Measurements from ENCODE around the gene BCL6.

BCL6 gene

GRCh38 chr3:187745201-187746058, at the start of gene BCL6:
Gene BCL6, minus strand, starts transcription at chr3:187745468. Its CDS starts 11,775 bp downstream, at chr3:187733693.
- DNase-seq (ENCODE audit: low read depth, low spot score): peak; percentile 97

DNA sequence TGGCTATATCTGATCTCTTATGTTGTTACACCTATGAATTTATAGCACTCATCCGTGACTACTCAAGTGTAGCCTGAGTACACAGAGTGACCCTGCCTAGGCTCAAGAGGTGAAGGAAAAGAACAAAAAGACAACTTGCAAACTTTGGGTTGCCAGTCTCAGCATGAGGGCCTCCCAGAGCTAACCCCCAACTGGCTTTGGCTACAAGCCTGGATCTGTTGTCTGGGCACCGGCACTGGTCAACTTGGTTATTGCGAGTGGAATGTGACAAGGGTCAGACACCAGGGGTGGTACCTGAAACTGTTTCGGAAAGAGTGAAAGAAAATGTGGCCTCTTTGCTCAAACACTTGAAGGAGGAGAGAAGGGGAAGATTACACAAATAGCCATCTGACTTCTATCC, 49.5 kb upstream of the BCL6 start:
- no peak for DNase-seq (ENCODE audit: low read depth, low spot score)

- no peak for DNase-seq (ENCODE audit: low read depth, low spot score)
Observed at GRCh38 chr3:187793618-187794017, 48.4 kb upstream of the BCL6 start.

GRCh38 chr3:187792521-187792920, 47.3 kb upstream of the BCL6 start:
- DNase-seq (ENCODE audit: low read depth, low spot score): no peak

DNA sequence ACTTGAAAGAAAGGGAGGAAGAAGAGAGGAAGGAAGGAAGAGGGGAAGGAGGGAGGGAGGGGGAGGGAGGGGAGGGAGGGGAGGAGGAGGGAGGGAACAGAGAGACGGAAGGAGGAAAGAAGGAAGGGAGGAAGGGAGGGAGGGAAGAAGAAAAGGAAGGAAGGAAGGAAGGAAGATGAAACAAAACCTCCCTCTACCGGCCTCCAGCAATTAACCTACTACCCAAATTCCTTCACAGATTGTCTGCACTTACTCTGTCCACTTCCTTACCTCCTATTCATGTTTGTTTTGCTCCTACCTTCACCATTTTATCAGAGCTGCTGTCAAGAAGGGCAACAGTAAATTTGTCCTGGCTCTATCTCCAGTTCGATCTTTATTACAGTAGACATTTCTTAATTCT, 44.6 kb upstream of the BCL6 start:
- DNase-seq (ENCODE audit: low read depth, low spot score): no peak

DNA sequence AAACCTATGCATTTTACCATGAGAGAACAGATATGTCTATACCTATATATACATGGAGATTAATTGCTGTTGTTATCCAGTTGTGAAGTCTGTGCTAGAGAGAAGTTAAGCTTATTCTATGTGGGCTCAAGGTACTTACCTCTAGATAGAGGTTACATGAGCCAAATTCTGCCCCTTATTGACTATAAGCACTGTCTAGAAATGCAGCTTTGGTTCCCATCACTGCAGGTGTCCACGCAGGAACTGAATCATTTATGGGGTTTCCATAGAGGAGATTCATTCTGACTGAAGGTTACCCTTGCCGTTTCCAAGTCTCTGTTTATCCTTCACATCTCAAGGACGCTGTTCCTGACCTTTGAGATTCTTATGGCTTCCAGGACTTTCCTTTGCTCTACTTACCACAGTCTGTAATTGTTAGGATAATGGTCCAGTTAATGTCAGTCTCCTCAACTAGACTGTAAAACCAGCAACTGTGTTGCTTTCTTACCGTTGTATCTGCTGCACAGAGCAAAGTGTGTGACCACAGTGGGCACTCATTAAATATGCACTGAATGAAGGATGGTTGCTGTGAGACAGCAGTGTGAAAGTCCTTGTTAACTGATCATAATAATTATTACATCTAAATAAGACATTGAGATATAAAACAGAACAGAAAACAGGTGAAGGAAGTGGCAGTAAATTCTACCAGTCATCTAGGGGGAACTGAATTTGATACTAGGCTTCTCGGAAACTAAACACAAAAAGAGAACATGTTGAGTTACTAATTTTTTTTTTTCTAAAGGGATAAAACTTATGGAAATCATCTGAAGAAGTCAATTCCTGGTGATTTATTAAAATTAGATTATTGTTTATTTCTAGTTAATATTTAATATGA, 44.0 kb upstream of the BCL6 start:
- DNase-seq (ENCODE audit: low read depth, low spot score): no peak

- DNase-seq (ENCODE audit: low read depth, low spot score): no peak
Observed at GRCh38 chr3:187783098-187783497, 37.8 kb upstream of the BCL6 start.

- no peak for DNase-seq (ENCODE audit: low read depth, low spot score)
Observed at GRCh38 chr3:187782006-187782405, 36.7 kb upstream of the BCL6 start.

DNA sequence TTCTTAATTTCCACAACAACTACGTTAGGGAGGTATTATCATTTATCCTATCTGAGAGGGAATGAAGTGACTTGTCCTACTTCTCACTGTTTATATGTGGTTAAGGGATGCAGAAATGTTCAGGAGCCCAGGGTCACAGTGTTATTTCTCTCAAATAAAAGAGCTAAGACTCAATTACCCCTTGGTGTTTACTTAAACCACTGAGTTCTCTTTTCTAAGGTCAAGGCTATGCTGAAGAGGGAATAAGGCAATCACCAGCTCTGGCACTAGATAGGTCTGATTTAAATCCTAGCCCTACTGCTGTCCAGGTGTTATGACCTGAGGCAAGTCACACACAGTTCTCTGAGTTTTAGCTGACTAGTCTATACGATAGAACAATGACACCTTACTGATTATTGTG, 35.7 kb upstream of the BCL6 start:
- DNase-seq (ENCODE audit: low read depth, low spot score): no peak

DNA sequence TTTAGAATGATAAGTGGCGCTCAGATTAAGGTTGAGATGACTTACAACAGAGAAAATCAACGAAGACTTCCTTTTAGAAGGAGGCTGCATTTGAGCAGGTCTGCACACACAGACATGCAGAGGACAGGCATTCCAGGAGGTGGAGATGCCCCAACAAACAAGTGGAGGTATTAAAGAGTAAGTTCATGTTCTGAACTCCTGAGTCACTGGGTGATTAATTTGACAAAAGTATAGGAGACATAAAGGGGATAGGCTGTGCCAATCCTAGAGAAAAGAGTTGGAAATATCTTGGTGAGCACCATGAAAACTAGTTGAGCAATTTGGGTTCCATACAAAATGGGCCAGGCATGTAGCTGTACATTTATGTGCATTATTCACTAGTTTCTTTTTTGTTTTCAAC, 33.5 kb upstream of the BCL6 start:
- DNase-seq (ENCODE audit: low read depth, low spot score): no peak

DNA sequence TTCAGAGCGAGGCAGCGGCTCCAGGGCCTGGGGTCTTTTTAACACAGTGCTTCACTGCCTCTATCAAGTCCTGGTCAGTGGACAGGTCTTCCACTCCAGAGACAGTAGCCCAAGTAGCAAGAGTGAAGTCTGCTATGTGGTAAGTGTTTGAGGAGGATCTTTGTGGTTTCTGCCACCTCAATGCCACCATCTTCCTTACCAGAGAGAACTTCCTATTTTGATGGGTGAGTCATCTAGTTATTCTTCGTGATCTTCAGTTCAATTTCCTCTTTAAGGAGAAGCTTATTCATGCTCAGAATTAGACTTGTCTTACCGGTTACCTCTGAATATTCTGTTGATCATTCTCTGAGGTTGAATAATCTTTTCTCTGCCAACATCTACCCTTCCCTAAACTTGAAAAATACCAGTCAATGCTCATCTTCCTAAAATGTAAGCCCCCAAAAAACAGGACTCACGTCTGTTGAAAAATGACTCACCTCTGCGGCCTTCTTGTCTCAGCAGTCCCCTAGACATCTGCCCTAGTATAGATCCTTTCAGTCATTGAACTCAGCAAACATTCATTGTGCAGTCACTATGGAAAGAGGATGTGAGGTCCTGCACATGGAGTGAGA, 32.2 kb upstream of the BCL6 start:
- no peak for DNase-seq (ENCODE audit: low read depth, low spot score)

DNA sequence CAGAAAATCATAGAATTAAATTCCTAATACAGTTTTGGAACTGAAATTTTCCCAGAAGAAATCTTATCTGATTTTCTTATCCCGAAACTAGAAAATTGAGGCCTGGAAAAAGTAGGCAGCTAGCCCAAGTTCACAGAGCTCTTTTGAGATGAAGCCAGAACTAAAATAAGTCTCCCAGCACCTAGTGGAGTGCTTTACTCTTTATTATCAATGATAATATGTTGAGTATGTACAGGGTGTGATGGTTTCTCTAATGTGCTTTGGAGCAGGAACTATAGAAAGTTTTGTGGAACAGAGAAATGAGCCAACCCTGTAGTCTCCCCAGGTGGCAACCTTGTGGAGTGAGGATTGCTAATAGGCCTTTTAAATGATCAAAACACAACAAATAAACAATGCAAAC, 30.3 kb upstream of the BCL6 start:
- DNase-seq (ENCODE audit: low read depth, low spot score): no peak

DNA sequence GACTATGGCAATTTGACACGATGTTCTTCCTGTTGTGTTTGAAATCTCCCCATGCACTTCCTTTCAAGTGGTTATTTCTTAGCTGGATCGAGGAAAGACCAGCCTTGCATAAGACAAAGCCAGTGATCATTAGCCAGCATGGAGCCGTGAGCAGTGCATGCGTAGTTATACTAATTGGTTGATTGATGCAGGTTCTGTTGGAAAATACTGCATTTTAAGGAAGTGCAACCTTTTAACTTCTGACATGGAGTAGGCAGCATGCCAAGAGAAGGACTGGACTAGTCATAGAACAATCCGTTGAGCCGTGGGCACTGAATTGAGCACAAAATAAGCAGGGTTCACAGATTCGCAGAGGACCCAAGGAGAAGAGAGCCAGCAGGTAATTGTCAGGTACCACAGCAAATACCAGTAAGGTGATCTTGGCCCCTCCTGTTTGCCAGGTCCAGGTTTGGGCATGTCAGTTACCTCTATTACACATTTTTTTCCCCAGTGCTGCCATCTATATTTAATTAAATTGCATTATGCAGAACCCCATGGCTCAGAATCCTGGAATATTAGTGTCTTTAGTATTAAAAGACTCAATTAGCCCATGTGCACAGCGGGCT, 29.0 kb upstream of the BCL6 start:
- DNase-seq (ENCODE audit: low read depth, low spot score): no peak

DNA sequence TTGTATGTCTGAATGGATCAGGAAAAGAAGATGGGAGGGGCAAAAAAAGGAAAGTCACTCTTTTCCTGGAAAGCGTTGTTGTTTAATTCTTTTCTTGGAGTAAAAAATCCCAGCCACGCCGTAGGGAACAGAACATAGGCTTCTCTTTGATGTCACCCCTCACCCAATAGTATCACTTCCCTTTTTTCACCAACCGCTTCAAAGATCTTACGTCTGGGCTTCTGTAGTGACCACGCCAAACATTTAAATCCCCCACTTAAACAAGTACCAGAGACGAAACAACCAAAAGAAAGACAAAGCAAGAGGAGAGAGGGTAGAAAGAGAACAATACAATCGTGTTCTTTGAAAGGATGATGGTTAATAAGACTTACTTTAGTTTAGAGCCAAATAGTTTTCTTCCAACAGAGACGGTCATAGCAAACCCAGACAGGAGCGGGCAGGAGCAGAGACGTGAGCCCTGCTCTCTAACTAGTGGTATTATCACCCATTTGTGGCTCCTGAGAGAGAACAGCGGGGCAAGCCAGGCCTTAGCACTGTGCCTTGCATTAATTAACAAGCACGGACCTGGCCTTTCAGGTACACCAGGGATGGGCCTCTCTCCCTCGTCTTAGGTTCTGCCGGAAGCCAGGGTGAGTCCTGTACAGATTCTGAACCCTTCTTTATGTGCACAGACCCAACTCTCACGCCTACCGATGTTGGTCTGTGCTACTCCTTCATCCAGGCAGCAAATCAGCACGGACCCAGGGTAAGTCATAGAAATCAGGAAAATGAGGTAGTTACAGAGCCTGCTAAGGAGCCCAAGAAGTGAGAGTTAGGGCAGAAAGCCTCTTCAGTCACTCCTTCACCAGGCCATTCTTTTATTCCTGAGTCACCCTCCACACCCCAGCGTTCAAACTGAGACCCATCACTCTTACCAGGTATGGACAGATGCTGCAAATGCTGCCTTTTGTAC, 28.2 kb upstream of the BCL6 start:
- DNase-seq (ENCODE audit: low read depth, low spot score): peak; percentile 13

DNA sequence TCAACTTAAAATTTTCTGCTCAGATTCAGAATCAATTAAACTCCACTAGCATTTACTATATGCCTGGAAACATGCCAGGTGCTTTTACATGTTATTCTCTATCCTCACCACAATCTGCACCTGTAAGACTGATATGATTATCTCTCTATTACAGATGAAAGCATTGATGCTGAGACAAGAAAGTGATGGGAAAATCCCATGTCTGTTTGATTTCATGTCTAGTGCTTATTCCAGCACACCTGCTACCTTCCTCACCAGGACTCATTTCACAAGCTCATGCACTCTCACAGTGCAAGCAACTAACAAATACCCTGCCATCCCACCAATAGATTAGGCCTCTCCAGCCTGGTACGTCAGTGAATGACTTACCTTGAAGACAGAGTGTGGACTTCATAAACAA, 25.0 kb upstream of the BCL6 start:
- DNase-seq (ENCODE audit: low read depth, low spot score): no peak

DNA sequence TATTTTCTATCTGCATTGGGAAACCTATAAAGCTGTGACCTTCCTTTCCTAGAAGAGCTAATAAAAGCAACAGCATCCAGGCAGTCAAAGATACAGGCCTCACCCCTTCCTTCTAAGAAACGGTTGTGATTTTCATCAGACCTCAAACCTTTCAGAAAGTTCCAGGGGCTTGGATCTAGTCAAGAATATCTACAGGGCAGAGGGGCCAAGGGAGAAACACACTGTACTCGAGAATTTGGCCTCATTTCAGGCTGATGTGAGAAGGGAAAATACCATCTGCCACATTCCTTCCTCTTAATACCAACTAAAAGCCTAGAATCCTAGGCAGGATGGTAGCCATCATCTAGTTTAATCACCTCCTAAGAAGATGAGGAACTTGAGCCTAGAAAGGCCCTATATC, 24.5 kb upstream of the BCL6 start:
- DNase-seq (ENCODE audit: low read depth, low spot score): no peak

GRCh38 chr3:187767266-187768012, 22.2 kb upstream of the BCL6 start:
- DNase-seq (ENCODE audit: low read depth, low spot score): no peak

DNA sequence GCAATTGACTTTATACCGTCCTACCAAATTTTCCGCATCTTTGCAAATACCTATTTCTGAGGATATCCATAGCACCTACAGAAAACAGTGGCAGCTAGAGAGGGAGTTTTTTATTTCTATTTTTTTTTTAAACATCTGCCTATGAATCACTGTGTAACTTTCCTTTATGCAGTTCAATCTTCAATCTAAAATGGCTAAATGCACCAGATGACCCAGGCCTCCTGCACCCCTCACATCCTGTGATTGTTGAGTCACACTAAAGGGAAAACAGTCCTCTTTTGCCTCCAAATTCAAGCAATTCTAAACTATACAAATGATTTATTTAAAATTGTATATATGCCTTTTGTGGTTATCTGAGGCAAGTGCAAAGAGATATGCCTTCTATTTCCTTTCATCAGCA, 20.1 kb upstream of the BCL6 start:
- DNase-seq (ENCODE audit: low read depth, low spot score): no peak

GRCh38 chr3:187763850-187764648, 18.8 kb upstream of the BCL6 start:
- peak; percentile 95 for DNase-seq (ENCODE audit: low read depth, low spot score)
